Fibroblast of villous mesenchyme (primary cell): ENCODE data around the gene ZNF740. TPM values are rescaled to one million over a fixed set of nuclear protein-coding genes. Genes with fewer than 3 reads are reported as not detected.

ENCODE experiments used
- DNase-seq: peaks from one replicate; pipeline ENCODE4 v3.0.0-alpha.2; 2010; ENCODE audit warnings: low read depth
- H3K4me3 ChIP-seq: 2 replicates; pipeline ENCODE4 v1.5.1; 2011; ENCODE audit warnings: low read depth, mild to moderate bottlenecking, low read length
- CTCF ChIP-seq: IDR thresholded peaks from 2 replicates; pipeline ENCODE4 v1.5.1; 2012; ENCODE audit warnings: low read depth, mild to moderate bottlenecking, low read length; ENCODE audit not compliant: insufficient read depth
- total RNA-seq: library from RNA; depleted of rRNA; stranded (reverse); fragments of >200 nt; gene quantifications from 2 replicates; pipeline ENCODE4 v1.2.3, GENCODE V29; 2012

ZNF740 gene
- total RNA-seq, 1 donor = 10.8 TPM

DNA sequence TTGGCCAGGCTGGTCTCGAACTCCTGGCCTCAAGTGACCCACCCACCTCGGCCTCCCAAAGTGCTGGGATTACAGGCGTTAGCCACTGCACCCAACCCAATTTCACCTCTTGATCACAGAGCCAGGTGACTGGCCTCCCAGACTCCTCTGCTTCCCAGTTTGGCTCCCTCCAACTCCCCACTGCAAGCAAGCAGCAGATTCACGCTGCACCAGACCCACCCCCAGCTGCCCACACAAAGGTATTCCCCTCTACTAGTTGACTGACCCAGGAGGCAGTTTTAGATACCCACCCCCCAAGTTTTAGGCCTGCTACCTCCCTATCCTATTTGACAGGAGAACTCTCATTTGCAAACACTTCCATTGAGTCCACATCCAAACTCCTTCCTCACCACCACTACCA lies 46.3 kb downstream of the ZNF740 start:
- H3K4me3 ChIP-seq = no peak overlapping the region
- DNase-seq = no peak
- TF ChIP-seq CTCF = no peak

DNA sequence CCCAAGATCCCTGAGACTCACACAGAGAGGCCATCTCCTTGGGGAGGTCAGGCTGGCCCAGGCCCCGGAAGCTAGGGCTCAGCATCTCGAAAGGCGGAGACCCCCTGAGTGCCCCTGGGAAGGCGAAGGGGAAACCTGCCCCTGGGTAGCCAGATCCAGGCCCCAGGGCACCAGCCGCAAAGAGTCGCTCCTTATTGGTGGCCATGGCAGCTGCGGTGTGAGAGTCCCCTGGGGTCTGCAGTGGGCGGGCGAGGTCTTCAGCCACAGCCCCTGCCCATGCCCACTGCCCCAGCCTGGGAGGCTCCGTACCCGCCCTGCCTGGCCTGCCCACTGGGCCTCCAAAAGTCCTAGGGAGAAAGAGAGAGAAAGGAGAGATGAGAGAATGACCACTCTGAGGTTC lies 46.8 kb downstream of the ZNF740 start:
- DNase-seq = no peak
- no peak overlapping the region for H3K4me3 ChIP-seq
- TF ChIP-seq CTCF = no peak

DNA sequence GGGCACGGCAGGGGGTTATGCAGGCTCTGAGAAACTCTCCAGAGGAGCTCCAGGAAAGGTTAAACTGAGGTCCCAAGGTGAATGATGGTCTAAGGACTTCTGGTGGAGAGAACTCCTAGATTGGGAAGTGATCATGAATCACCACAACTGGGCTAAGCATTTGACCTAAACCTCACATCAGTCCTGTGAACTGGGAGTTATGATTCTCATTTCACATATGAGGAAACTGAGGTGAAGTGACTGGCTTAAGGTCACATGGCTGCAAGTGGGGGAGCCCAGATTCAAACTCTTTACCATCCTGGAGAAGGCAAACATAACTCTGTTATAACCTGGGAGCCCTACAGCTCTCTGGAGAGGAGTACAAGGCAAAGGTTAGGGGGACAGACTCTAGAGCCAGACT lies 47.3 kb downstream of the ZNF740 start:
- no peak for TF ChIP-seq CTCF
- no peak for DNase-seq

GRCh38 chr12:53229454-53229853 lies 48.9 kb downstream of the ZNF740 start:
- no peak overlapping the region for H3K4me3 ChIP-seq
- TF ChIP-seq CTCF = no peak
- DNase-seq = no peak

More for the DNA sequence above, 47.3 kb downstream of the ZNF740 start:
- H3K4me3 ChIP-seq = no peak overlapping the region

- no peak overlapping the region for H3K4me3 ChIP-seq
- no peak for TF ChIP-seq CTCF
- DNase-seq = no peak
These were observed 49.8 kb downstream of the ZNF740 start for GRCh38 chr12:53230108-53230845.

DNA sequence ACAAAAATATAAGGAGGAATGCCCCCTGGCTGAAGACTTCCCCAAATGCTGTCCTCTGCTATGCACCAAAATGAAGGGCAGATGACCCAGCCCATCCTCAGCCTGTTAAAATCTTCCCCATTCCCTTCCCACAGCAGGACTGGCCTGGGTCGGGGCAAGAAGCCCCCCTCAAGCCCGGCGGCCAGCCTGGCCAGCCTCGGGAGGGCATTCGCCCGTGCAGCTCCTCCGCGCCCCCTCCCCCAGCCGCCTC lies 51.1 kb downstream of the ZNF740 start:
- no peak for DNase-seq
- peak overlapping the region; percentile 72 for H3K4me3 ChIP-seq
- no peak for TF ChIP-seq CTCF
